SU-DHL-6 (cell line): Measurements from ENCODE around the gene CHST4.

Experiments used
- CTCF ChIP-seq: fragments of 200-600 bp; sonication (generic); IDR thresholded peaks from one replicate; pipeline ENCODE4 v1.5.1; 2017; ENCODE audit warnings: antibody characterized with exemption, mild to moderate bottlenecking, low read length, moderate library complexity; ENCODE audit not compliant: insufficient read depth, poor library complexity, severe bottlenecking
- EZH2phosphoT487 ChIP-seq: fragments of 200-600 bp; sonication (generic), shearing (Covaris generic); conservative IDR thresholded peaks from 2 replicates; pipeline ENCODE4 v1.6.1; 2018; ENCODE audit warnings: mild to moderate bottlenecking, antibody characterized with exemption, low read length, moderate library complexity, mixed read lengths

GRCh38 chr16:71490361-71490760 is 35.9 kb upstream of the CHST4 start:
- TF ChIP-seq CTCF (no peak), EZH2phosphoT487 (no peak)
